IPS DF 6.9 (cell line): Measurements from ENCODE around the gene CACNA2D4.

Experiments
- DNase-seq: peaks from one replicate; pipeline ENCODE4 v3.0.0-alpha.2; 2013; ENCODE audit warnings: low read depth, low spot score
- H3K27ac ChIP-seq: one replicate; pipeline ENCODE4 v1.5.1; 2013; ENCODE audit warnings: low read length, control low read depth
- H3K27me3 ChIP-seq: 2 replicates; pipeline ENCODE4 v1.6.1; 2013; ENCODE audit warnings: mild to moderate bottlenecking, low read length; ENCODE audit not compliant: control insufficient read depth, insufficient read depth
- H3K36me3 ChIP-seq: 2 replicates; pipeline ENCODE4 v1.6.1; 2013; ENCODE audit warnings: low read length; ENCODE audit not compliant: control insufficient read depth, insufficient read depth
- H3K4me1 ChIP-seq: 2 replicates; pipeline ENCODE4 v1.6.1; 2013; ENCODE audit warnings: low read length; ENCODE audit not compliant: control insufficient read depth, insufficient read depth
- H3K4me3 ChIP-seq: 2 replicates; pipeline ENCODE4 v1.5.1; 2013; ENCODE audit warnings: mild to moderate bottlenecking, low read length
- H3K9me3 ChIP-seq: 2 replicates; pipeline ENCODE4 v1.6.1; 2013; ENCODE audit warnings: low read length, inconsistent platforms; ENCODE audit not compliant: control insufficient read depth, insufficient read depth
- WGBS: extraction: QIAGEN DNeasy Blood & Tissue Kit; methylation state at CpG from one replicate; pipeline ENCODE4 v1.1.7; 2013; ENCODE audit warnings: mixed read lengths, missing lambda C conversion rate; ENCODE audit not compliant: insufficient read length, insufficient coverage; 5-methylcytosine and 5-hydroxymethylcytosine counted together

The CACNA2D4 gene

DNA sequence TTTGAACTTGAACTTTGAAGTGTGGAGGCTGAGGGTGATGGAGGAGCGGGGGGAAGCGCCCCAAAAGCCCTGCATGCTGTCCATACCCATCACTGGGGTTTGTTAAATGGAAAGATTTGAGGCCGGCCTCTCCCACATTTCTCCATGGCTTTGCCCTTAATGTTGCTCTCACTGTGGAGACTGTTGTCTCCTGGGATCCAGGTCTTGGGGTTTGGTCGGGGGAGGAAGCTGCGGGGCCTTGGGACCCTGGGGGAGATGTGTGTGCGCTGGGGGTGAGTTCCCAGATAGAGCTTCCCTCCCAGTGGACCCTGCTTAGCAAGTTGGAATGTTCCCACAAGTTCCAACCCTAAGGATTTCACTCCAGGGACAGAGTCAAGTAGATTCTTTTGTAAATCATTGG lies 126.0 kb downstream of the CACNA2D4 start:
- no peak for DNase-seq
- Histone ChIP-seq H3K27ac (no peak overlapping the region), H3K4me1 (peaks cover 6% of the 10 kb centered on the region), H3K36me3 (no peaks in the 10 kb centered on the region; the same call in 1 of the 2 replicates), H3K4me3 (no peak overlapping the region), H3K27me3 (no peaks in the 10 kb centered on the region; the same call in 1 of the 2 replicates), H3K9me3 (no peaks in the 10 kb centered on the region)
- WGBS: no CpG with 5 or more reads among the region's 6 CpGs

DNA sequence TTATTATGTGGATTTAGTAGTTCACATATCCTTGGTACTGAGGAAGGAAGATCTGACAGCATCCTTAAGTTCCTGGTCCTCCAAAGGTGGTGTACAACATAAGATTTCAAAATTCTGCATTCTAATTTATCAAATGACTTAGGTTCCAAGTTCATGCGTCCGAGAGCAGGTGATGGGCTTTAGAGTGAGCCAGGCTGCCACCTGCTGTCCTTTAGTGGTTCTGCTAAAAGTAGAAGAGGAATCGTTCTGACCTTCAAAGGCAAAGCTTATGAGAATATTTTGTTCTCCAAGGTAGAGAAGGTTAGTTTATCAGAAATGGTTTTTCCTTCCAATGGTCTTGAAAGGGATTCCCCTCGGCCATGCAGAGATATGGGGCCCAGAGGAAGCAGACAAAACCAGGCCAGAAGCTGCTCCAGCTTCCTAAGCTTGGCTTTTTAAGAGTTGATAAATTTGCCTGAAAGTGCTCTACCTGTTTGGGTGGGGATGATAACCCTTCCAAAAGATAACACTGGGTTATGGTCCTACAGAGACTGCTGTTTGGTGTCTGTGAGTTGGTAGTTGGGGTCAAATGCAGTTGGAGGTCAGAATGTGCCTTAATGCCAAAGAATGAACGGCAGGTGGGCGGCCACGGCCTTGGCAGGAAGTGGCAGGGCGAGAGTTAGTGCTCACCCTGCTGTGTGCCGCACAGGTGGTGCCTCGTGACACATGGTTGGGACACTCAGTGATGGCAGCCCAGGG lies 127.2 kb downstream of the CACNA2D4 start:
- Histone ChIP-seq H3K36me3 (peaks cover 2% of the 10 kb centered on the region; the same call in 1 of the 2 replicates), H3K4me3 (no peak overlapping the region), H3K4me1 (peaks cover 3% of the 10 kb centered on the region), H3K27ac (no peak overlapping the region), H3K27me3 (no peaks in the 10 kb centered on the region; the same call in 1 of the 2 replicates), H3K9me3 (no peaks in the 10 kb centered on the region)
- WGBS: no CpG with 5 or more reads among the region's 10 CpGs
- no peak for DNase-seq

DNA sequence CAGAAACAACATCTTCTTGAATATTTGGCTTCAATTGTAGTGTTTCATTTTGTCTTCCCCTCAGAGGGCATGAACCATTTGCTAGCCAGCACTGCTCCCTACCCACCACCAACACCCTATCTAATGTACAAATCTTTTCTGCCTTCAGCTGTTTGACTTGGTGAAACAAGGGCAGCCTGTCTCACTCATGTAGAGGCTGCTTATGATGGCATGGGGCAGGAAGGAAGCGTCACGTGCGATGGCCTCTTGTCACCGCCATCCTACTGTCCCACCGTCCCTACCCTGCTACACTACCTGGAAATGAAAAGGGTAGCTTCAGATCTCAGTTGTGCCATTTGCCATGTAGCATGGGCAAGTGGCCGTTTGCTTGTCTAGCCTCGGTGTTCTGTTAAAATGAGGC lies 128.0 kb downstream of the CACNA2D4 start:
- H3K27me3 ChIP-seq: no peaks in the 10 kb centered on the region; the same call in 1 of the 2 replicates
- peaks cover 7% of the 10 kb centered on the region; the same call in 1 of the 2 replicates for H3K36me3 ChIP-seq
- no peak for DNase-seq
- H3K9me3 ChIP-seq: no peaks in the 10 kb centered on the region
- no peak overlapping the region for H3K27ac ChIP-seq
- H3K4me3 ChIP-seq: no peak overlapping the region
- no peaks in the 10 kb centered on the region; the same call in none of the 2 replicates for H3K4me1 ChIP-seq
- no CpG with 5 or more reads among the region's 7 CpGs for WGBS

DNA sequence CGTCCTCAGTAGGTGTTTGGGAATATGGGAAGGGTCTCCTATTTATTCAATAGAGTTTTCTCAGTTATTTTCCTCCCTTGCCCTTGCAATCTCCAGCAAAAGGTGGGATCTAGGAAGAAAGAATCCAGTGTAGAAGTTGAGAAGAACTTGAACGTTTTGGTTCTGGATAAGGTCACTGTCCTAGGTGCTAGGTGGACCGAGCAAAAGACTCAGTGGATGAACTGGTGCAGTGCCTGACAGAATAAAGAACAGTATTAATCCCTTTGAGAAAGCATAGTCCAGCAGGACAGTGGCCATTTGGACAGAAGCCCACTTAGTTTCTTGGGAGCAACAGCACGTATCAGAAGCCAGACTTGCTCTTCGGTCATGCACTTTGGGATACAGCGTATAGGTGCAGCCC lies 130.7 kb downstream of the CACNA2D4 start:
- H3K27me3 ChIP-seq: no peaks in the 10 kb centered on the region; the same call in 1 of the 2 replicates
- no peak overlapping the region for H3K4me3 ChIP-seq
- H3K9me3 ChIP-seq: no peaks in the 10 kb centered on the region
- peaks cover 9% of the 10 kb centered on the region; the same call in 1 of the 2 replicates for H3K36me3 ChIP-seq
- H3K4me1 ChIP-seq: no peaks in the 10 kb centered on the region
- WGBS: no CpG with 5 or more reads among the region's 6 CpGs
- DNase-seq: no peak
- no peak overlapping the region for H3K27ac ChIP-seq

DNA sequence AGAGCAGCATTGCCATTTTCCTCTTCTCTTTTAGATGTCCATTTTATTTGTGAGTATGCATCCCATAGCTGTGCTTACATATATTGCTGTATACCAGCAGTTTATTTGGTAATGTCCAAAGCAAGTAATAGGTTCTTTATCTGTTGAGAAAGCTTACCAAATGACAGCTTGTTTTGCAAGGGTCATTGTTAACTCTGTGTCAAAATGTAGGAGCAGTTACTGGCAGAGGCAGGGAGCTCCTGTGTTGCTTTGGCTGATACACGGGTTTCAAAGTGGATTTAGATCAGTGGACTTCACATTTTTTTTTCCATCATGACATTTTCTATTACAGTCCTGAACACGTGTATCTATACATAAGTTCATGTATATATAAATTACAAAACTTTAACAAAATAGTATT lies 136.2 kb downstream of the CACNA2D4 start:
- DNase-seq: no peak
- Histone ChIP-seq H3K4me1 (no peaks in the 10 kb centered on the region), H3K9me3 (no peaks in the 10 kb centered on the region), H3K27me3 (no peaks in the 10 kb centered on the region), H3K4me3 (no peak overlapping the region), H3K27ac (no peak overlapping the region), H3K36me3 (peaks cover 9% of the 10 kb centered on the region; the same call in 1 of the 2 replicates)
- no CpG with 5 or more reads among the region's 2 CpGs for WGBS

DNA sequence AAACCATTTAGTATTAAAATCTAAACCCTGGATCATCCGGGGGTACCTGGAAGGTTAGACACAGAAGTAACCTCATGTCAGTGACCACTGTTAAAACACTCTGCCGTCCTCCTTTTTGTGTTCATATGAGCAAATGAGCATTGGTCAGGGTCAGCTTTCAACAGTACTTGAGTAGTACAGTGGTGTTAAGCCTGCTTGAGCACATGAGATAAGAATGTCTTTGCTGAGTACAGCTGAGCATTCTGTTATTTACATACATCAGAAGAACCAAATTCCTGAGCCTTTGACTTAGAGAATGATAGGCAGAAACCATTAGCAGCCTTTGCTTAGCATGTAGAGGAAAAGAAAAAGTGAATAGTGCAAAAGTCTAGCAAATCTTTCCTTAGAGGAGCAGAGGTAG lies 136.7 kb downstream of the CACNA2D4 start:
- no peak for DNase-seq
- Histone ChIP-seq H3K27me3 (no peaks in the 10 kb centered on the region), H3K4me1 (no peaks in the 10 kb centered on the region), H3K36me3 (peaks cover 9% of the 10 kb centered on the region; the same call in 1 of the 2 replicates), H3K9me3 (no peaks in the 10 kb centered on the region), H3K27ac (no peak overlapping the region), H3K4me3 (no peak overlapping the region)
- WGBS: no CpG with 5 or more reads among the region's 2 CpGs

DNA sequence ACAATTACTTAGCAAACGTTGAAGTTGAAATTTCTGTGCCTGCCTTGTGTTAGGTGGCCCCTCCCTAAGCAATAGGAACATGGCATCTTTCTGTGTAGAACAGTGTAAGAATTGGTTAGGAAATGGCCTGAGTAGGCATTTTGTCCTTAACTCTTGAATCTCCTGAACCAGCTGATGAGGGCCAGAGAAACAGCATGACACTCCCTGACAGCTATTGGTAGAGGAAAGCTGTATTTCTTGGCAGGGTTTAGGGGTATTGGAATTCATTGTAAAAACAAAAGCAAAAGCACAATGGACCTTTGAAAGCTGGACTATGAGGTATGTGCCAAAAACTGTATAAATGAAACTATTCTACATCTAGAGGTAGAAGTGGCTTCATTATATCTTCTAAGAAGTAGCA lies 138.7 kb downstream of the CACNA2D4 start:
- Histone ChIP-seq H3K27ac (no peak overlapping the region), H3K27me3 (no peaks in the 10 kb centered on the region), H3K36me3 (no peaks in the 10 kb centered on the region), H3K4me1 (no peaks in the 10 kb centered on the region), H3K9me3 (no peaks in the 10 kb centered on the region), H3K4me3 (no peak overlapping the region)
- no CpG with 5 or more reads among the region's 1 CpG for WGBS
- no peak for DNase-seq

DNA sequence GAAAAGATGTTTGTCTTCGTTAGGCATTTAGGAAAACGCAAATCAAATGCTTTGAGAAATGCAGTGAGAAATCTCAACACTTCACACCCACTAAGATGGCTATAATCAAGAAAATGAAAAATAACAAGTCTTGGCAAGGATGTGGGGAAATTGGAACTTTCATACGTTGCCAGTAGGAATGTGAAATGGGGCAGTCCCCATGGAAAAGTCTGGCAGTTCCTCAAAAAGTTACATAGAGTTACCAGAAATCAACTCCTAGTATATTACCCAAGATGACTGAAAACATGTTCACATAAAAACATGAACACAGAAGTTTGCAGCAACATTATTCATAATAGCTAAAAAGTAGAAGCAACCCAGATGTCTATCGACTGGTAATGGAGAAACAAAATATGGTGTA lies 139.5 kb downstream of the CACNA2D4 start:
- DNase-seq: no peak
- Histone ChIP-seq H3K9me3 (no peaks in the 10 kb centered on the region), H3K4me3 (no peak overlapping the region), H3K27ac (no peak overlapping the region), H3K36me3 (no peaks in the 10 kb centered on the region; the same call in 1 of the 2 replicates), H3K4me1 (no peaks in the 10 kb centered on the region), H3K27me3 (no peaks in the 10 kb centered on the region)
- no CpG with 5 or more reads among the region's 4 CpGs for WGBS

DNA sequence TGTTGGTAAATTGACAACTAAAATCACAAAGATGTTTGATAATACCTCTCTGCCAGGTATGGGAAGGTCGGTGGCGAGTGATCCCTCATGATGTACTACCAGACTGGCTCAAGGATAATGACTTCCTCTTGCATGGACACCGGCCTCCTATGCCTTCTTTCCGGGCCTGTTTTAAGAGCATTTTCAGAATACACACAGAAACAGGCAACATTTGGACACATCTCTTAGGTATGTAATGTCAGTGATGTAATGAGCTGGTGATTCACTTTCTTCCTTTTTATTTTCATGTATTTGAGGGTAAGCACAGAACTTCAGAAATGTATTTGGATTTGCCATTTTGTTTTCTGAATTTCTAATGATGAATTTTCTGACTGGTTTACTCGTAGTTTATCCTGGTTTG lies 140.7 kb downstream of the CACNA2D4 start:
- no CpG with 5 or more reads among the region's 5 CpGs for WGBS
- Histone ChIP-seq H3K4me1 (no peaks in the 10 kb centered on the region), H3K9me3 (no peaks in the 10 kb centered on the region)

DNA sequence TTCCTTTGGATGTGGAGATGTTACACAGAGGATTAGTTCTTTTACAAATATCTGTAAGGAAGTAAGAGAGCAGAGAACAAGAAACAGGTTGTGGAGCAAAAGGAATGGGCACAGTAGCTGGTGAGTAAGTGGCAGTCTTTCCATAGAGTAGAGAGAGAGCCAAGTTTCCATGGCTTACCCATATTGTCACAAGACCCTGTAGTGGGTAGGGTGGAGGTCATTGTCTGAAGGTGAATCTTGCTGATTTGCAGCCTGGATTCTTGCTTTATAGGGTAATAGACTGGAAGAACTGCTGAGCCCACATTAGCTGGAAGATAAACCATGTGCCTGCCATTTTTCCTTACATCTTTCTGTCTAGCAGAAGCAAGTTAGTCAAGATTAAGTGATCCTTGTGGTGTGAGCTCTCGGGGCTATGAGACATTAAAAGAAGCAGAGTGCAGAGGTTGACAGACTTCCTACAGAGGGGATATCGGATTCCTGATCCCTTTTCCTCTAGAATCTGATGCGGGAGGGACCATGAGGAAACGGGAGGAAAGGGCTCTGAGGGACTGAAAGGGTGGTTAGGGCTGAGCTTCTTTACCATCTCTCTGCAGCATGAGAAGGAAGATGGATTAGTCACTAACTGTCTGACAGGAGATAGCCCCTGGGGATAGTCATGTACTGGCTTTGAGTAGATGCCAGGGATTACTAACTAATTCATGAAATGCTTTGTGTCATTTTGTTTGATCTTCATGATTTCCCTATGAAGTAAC lies 142.1 kb downstream of the CACNA2D4 start:
- H3K4me1 ChIP-seq: no peaks in the 10 kb centered on the region
- no peaks in the 10 kb centered on the region; the same call in 1 of the 2 replicates for H3K36me3 ChIP-seq
- DNase-seq: no peak
- no CpG with 5 or more reads among the region's 4 CpGs for WGBS
- no peaks in the 10 kb centered on the region for H3K27me3 ChIP-seq
- H3K9me3 ChIP-seq: no peaks in the 10 kb centered on the region
- H3K4me3 ChIP-seq: no peak overlapping the region
- no peak overlapping the region for H3K27ac ChIP-seq

More for the DNA sequence above, 140.7 kb downstream of the CACNA2D4 start:
- H3K4me3 ChIP-seq: no peak overlapping the region
- no peaks in the 10 kb centered on the region for H3K27me3 ChIP-seq
- H3K27ac ChIP-seq: no peak overlapping the region
- DNase-seq: no peak
- H3K36me3 ChIP-seq: no peaks in the 10 kb centered on the region; the same call in 1 of the 2 replicates
